Small intestine (tissue), 7 donors: Measurements from ENCODE around the gene MORC3. TPM values are rescaled to one million over a fixed set of nuclear protein-coding genes. Genes with fewer than 3 reads are reported as not detected.

Experiments
- DNase-seq, 2 donors: peaks; one replicate each; pipeline versions ENCODE4 v3.0.0 to v3.0.0-alpha.2; 2013
- FAIRE-seq: peaks from 2 replicates; lab custom pipeline; 2012; peaks lifted over from hg19 to GRCh38; lab: Jason Lieb, UNC
- H3K27ac ChIP-seq, 3 donors: one replicate each; pipeline ENCODE4 v1.5.1; 2013; ENCODE audit warnings: low read length in 2 of 3, mild to moderate bottlenecking in 2 of 3, control low read depth in 1 of 3, inconsistent platforms in 1 of 3, low read depth in 1 of 3, moderate library complexity in 1 of 3
- H3K27me3 ChIP-seq, 3 donors: one replicate each; pipeline ENCODE4 v1.6.1; 2013; ENCODE audit warnings: low read length in 3 of 3, inconsistent platforms in 1 of 3; ENCODE audit not compliant: control insufficient read depth in 3 of 3, insufficient read depth in 3 of 3
- H3K36me3 ChIP-seq, 3 donors: one replicate each; pipeline ENCODE4 v1.6.1; 2013; ENCODE audit warnings: low read length in 3 of 3, inconsistent platforms in 1 of 3, low read depth in 1 of 3, mild to moderate bottlenecking in 1 of 3, moderate library complexity in 1 of 3; ENCODE audit not compliant: control insufficient read depth in 3 of 3, insufficient read depth in 2 of 3
- H3K4me1 ChIP-seq, 3 donors: one replicate each; pipeline ENCODE4 v1.6.1; 2013; ENCODE audit warnings: low read length in 2 of 3, inconsistent platforms in 1 of 3, low read depth in 1 of 3, mild to moderate bottlenecking in 1 of 3, moderate library complexity in 1 of 3; ENCODE audit not compliant: control insufficient read depth in 3 of 3, insufficient read depth in 2 of 3
- H3K4me3 ChIP-seq, 3 donors: one replicate each; pipeline ENCODE4 v1.5.1; 2013; ENCODE audit warnings: low read length in 3 of 3, control low read depth in 1 of 3, inconsistent platforms in 1 of 3, low read depth in 1 of 3, mild to moderate bottlenecking in 1 of 3, moderate library complexity in 1 of 3
- H3K9me3 ChIP-seq, 2 donors: one replicate each; pipeline ENCODE4 v1.6.1; 2013; ENCODE audit warnings: low read depth in 1 of 2, low read length in 1 of 2; ENCODE audit not compliant: control insufficient read depth in 2 of 2, insufficient read depth in 1 of 2
- WGBS, 3 donors: extraction: QIAGEN DNeasy Blood & Tissue Kit; methylation state at CpG; one replicate each; pipeline ENCODE4 v1.1.7; 2013; 5-methylcytosine and 5-hydroxymethylcytosine counted together
- polyA plus RNA-seq, 4 donors: library from polyadenylated mRNA; stranded (reverse) in 3 of 4; unstranded in 1 of 4; fragments of 200-250 nt in 3 of 4; fragments of 120-200 nt in 1 of 4; gene quantifications; one replicate each; pipeline versions ENCODE4 v1.2.1 to v1.2.3, GENCODE V29; 2013
- donor health status: healthy with polysubstance abuse.
- donor health status: control.
- donor health status: control.
- donor health status: Bipolar disorder and iron deficiency.
- donor health status: healthy.

MORC3 gene
- polyA plus RNA-seq, 4 donors: 8.6 to 27.5 (median 10.4) TPM

- no peak for DNase-seq
Measured at GRCh38 chr21:36415375-36415774, 95.4 kb downstream of the MORC3 start.

GRCh38 chr21:36419241-36419640 lies 99.2 kb downstream of the MORC3 start:
- H3K27ac ChIP-seq: no peak overlapping the region
- peaks cover 0 to 12% (median 0%) of the 10 kb centered on the region in 3 donors for H3K36me3 ChIP-seq
- H3K4me1 ChIP-seq: no peaks in the 10 kb centered on the region
- no peak for FAIRE-seq
- no peaks in the 10 kb centered on the region for H3K9me3 ChIP-seq
- whole genome bisulfite sequencing, 3 donors: 87 to 93% (median 92%) methylated on average over 14 of the region's 14 CpGs
- H3K27me3 ChIP-seq: no peaks in the 10 kb centered on the region
- DNase-seq: no peak
- no peak overlapping the region for H3K4me3 ChIP-seq

More at GRCh38 chr21:36415375-36415774, 95.4 kb downstream of the MORC3 start:
- Histone ChIP-seq H3K9me3 (no peaks in the 10 kb centered on the region), H3K4me1 (no peaks in the 10 kb centered on the region), H3K27me3 (no peaks in the 10 kb centered on the region), H3K4me3 (no peak overlapping the region), H3K27ac (no peak overlapping the region), H3K36me3 (peaks cover 0 to 36% (median 0%) of the 10 kb centered on the region in 3 donors)
- no peak for FAIRE-seq
- WGBS, 3 donors: 87 to 97% (median 95%) methylated on average over 6 of the region's 6 CpGs

GRCh38 chr21:36419996-36420395 lies 100.0 kb downstream of the MORC3 start:
- FAIRE-seq (no peak), DNase-seq (peak; percentile 61 to 84)
- H3K9me3 ChIP-seq: no peaks in the 10 kb centered on the region
- no peak overlapping the region for H3K27ac ChIP-seq
- peaks cover 0 to 10% (median 0%) of the 10 kb centered on the region in 3 donors for H3K36me3 ChIP-seq
- WGBS, 3 donors: 25 to 50% (median 42%) methylated on average over 8 of the region's 8 CpGs
- H3K27me3 ChIP-seq: no peaks in the 10 kb centered on the region
- no peak overlapping the region for H3K4me3 ChIP-seq
- H3K4me1 ChIP-seq: no peaks in the 10 kb centered on the region

- Histone ChIP-seq H3K27me3 (no peaks in the 10 kb centered on the region), H3K27ac (no peak overlapping the region), H3K4me3 (no peak overlapping the region), H3K36me3 (peaks cover 0 to 5% (median 0%) of the 10 kb centered on the region in 3 donors), H3K4me1 (no peaks in the 10 kb centered on the region), H3K9me3 (no peaks in the 10 kb centered on the region)
- DNase-seq: no peak
- FAIRE-seq: no peak
- WGBS, 3 donors: 93 to 94% (median 93%) methylated on average over 18 of the region's 18 CpGs
Measured at GRCh38 chr21:36420571-36421339, 100.8 kb downstream of the MORC3 start.

- no peak overlapping the region for H3K27ac ChIP-seq
- no peak for FAIRE-seq
- peaks cover 0 to 4% (median 0%) of the 10 kb centered on the region in 3 donors for H3K36me3 ChIP-seq
- no peaks in the 10 kb centered on the region for H3K27me3 ChIP-seq
- no peaks in the 10 kb centered on the region for H3K4me1 ChIP-seq
- 60 to 64% (median 62%) methylated on average over 27 to 28 of the region's 28 CpGs for WGBS, 3 donors
- H3K9me3 ChIP-seq: no peaks in the 10 kb centered on the region
- DNase-seq: peak; percentile 43 to 69
- no peak overlapping the region for H3K4me3 ChIP-seq
Measured at GRCh38 chr21:36422279-36423098, 102.5 kb downstream of the MORC3 start.

- no peak overlapping the region for H3K4me3 ChIP-seq
- no peaks in the 10 kb centered on the region for H3K4me1 ChIP-seq
- 89 to 95% (median 89%) methylated on average over 12 of the region's 12 CpGs for WGBS, 3 donors
- no peaks in the 10 kb centered on the region for H3K36me3 ChIP-seq
- DNase-seq: no peak
- no peaks in the 10 kb centered on the region for H3K9me3 ChIP-seq
- no peak for FAIRE-seq
- H3K27ac ChIP-seq: no peak overlapping the region
- H3K27me3 ChIP-seq: no peaks in the 10 kb centered on the region
Measured at GRCh38 chr21:36423771-36424433, 103.9 kb downstream of the MORC3 start.

GRCh38 chr21:36424592-36424991 lies 104.6 kb downstream of the MORC3 start:
- 93 to 94% (median 94%) methylated on average over 8 of the region's 8 CpGs for WGBS, 3 donors
- Histone ChIP-seq H3K27me3 (no peaks in the 10 kb centered on the region), H3K27ac (no peak overlapping the region), H3K9me3 (no peaks in the 10 kb centered on the region), H3K4me1 (peaks cover 0 to 2% (median 0%) of the 10 kb centered on the region in 3 donors), H3K36me3 (no peaks in the 10 kb centered on the region), H3K4me3 (no peak overlapping the region)
- no peak for FAIRE-seq
- DNase-seq: no peak

- Histone ChIP-seq H3K27me3 (no peaks in the 10 kb centered on the region), H3K4me3 (no peak overlapping the region), H3K27ac (no peak overlapping the region), H3K4me1 (peaks cover 0 to 5% (median 0%) of the 10 kb centered on the region in 3 donors), H3K9me3 (no peaks in the 10 kb centered on the region), H3K36me3 (no peaks in the 10 kb centered on the region)
- WGBS, 3 donors: 80 to 93% (median 93%) methylated on average over 9 of the region's 9 CpGs
- DNase-seq (no peak), FAIRE-seq (no peak)
Measured at GRCh38 chr21:36425286-36425685, 105.3 kb downstream of the MORC3 start.
